ENCODE results near the gene GTF3C1.
"Not testable (repeated sequence)": the region's sequence is repeated elsewhere in the genome, so short reads cannot be mapped to it uniquely, and the experiment has no call there.

GTF3C1 gene

GRCh38 chr16:27549746-27550581 is at the start of gene GTF3C1, which contains the start of gene KATNIP:
Gene GTF3C1, minus strand, starts transcription at chr16:27549913. Its CDS starts 23 bp downstream, at chr16:27549890.
Gene KATNIP, plus strand, starts transcription at chr16:27550144. Its CDS starts 27 bp downstream, at chr16:27550171.
- peak; percentile 99 to 100 (median 100) for DNase-seq

- no peak for DNase-seq
Observed at GRCh38 chr16:27598931-27599565, 49.3 kb upstream of the GTF3C1 start.

GRCh38 chr16:27598220-27598619 is 48.5 kb upstream of the GTF3C1 start:
- no peak for DNase-seq

- DNase-seq: no peak
Observed at GRCh38 chr16:27597361-27597760, 47.6 kb upstream of the GTF3C1 start.

GRCh38 chr16:27596411-27596810 is 46.7 kb upstream of the GTF3C1 start:
- DNase-seq: no peak

- no peak for DNase-seq
Observed at GRCh38 chr16:27595993-27596392, 46.3 kb upstream of the GTF3C1 start.

GRCh38 chr16:27595475-27595874 is 45.8 kb upstream of the GTF3C1 start:
- no peak for DNase-seq

- DNase-seq: no peak
Observed at GRCh38 chr16:27591837-27592236, 42.1 kb upstream of the GTF3C1 start.

- no peak for DNase-seq
Observed at GRCh38 chr16:27588057-27588456, 38.3 kb upstream of the GTF3C1 start.

- DNase-seq: no peak
Observed at GRCh38 chr16:27586711-27587110, 37.0 kb upstream of the GTF3C1 start.

- DNase-seq: no peak
Observed at GRCh38 chr16:27585200-27585599, 35.5 kb upstream of the GTF3C1 start.

- DNase-seq: no peak
Observed at GRCh38 chr16:27583634-27584033, 33.9 kb upstream of the GTF3C1 start.

GRCh38 chr16:27582883-27583282 is 33.2 kb upstream of the GTF3C1 start:
- DNase-seq: no peak

- DNase-seq: no peak
Observed at GRCh38 chr16:27579087-27579980, 29.6 kb upstream of the GTF3C1 start.

- DNase-seq: no peak
Observed at GRCh38 chr16:27576729-27577128, 27.0 kb upstream of the GTF3C1 start.

- no peak for DNase-seq
Observed at GRCh38 chr16:27572711-27573110, 23.0 kb upstream of the GTF3C1 start.

GRCh38 chr16:27571433-27572326 is 22.0 kb upstream of the GTF3C1 start:
- DNase-seq: no peak

GRCh38 chr16:27570986-27571385 is 21.3 kb upstream of the GTF3C1 start:
- DNase-seq: not testable (repeated sequence)

- DNase-seq: no peak
Observed at GRCh38 chr16:27568077-27568476, 18.4 kb upstream of the GTF3C1 start.

GRCh38 chr16:27566417-27566816 is 16.7 kb upstream of the GTF3C1 start:
- DNase-seq: no peak

GRCh38 chr16:27564224-27564623 is 14.5 kb upstream of the GTF3C1 start:
- no peak for DNase-seq

- DNase-seq: no peak
Observed at GRCh38 chr16:27561216-27561615, 11.5 kb upstream of the GTF3C1 start.
